ENCODE measurements around the gene SLC25A13. TPM values are rescaled to one million over a fixed set of nuclear protein-coding genes. Genes with fewer than 3 reads are reported as not detected.

Gene SLC25A13
- total and polyA plus RNA-seq, 9 of the 15 experiments (the other 6 are each of a cell fraction or from before 2014, with no cell fraction given), result 21.4 to 80.2 (median 58.7) TPM

GRCh38 chr7:96303105-96303685 is 18.7 kb downstream of the SLC25A13 start (continued):
- no peak for TF ChIP-seq CEBPZ (IDR thresholded peaks at IDR 0.05; ENCODE audit: borderline replicate concordance, low read depth, low read length)
- TF ChIP-seq VEZF1 (CRISPR knock-in tag; IDR thresholded peaks at IDR 0.05), result 0 out of 2 replicates have a peak, but pooled peaks have one; percentile 19
- TF ChIP-seq NFE2 (IDR thresholded peaks at IDR 0.05; ENCODE audit: low read depth), result peak; percentile 19; the same call in 1 of the 2 replicates
- TF ChIP-seq RCOR1 (IDR thresholded peaks at IDR 0.05; ENCODE audit: borderline replicate concordance in 1 of 2, low read depth in 2 of 2, low read length in 2 of 2), result peak in 1 of 2 experiments; percentile 79; a peak in 2 of 4 replicates
- peak; percentile 46 for TF ChIP-seq TEAD4 (IDR thresholded peaks at IDR 0.05; ENCODE audit: low read length)
- TF ChIP-seq TEAD4 (CRISPR knock-in tag; IDR thresholded peaks at IDR 0.05; ENCODE audit: borderline replicate concordance), result no peak
- 0 out of 2 replicates have a peak, but pooled peaks have one; percentile 42 for TF ChIP-seq MTA1 (IDR thresholded peaks at IDR 0.05; ENCODE audit: borderline replicate concordance)
- TF ChIP-seq PHF8 (IDR thresholded peaks at IDR 0.05; ENCODE audit: borderline replicate concordance, low read length), result no peak
- peak; percentile 76; the same call in 1 of the 2 replicates for TF ChIP-seq CTBP1 (IDR thresholded peaks at IDR 0.05; ENCODE audit: borderline replicate concordance)
- peak; percentile 39 for TF ChIP-seq TAL1 (IDR thresholded peaks at IDR 0.05)
- no peak for TF ChIP-seq NR2C1 (IDR thresholded peaks at IDR 0.05)
- TF ChIP-seq NR2C1 (tag; IDR thresholded peaks at IDR 0.05), result peak; percentile 36; the same call in 1 of the 2 replicates
- TF ChIP-seq PKNOX1 (IDR thresholded peaks at IDR 0.05), result peak; percentile 82
- peak; percentile 52; the same call in 1 of the 2 replicates for TF ChIP-seq SMARCC2 (IDR thresholded peaks at IDR 0.05; ENCODE audit: low read depth)
- 0 out of 2 replicates have a peak, but pooled peaks have one; percentile 33 for TF ChIP-seq GATA2 (CRISPR knock-in tag; IDR thresholded peaks at IDR 0.05)
- peak; percentile 84 for TF ChIP-seq HES1 (IDR thresholded peaks at IDR 0.05; ENCODE audit: low read depth)
- peak in 1 of 2 experiments; percentile 49; a peak in 1 of 4 replicates for TF ChIP-seq HDAC1 (IDR thresholded peaks at IDR 0.05)
- peak; percentile 62 to 74 for TF ChIP-seq KDM1A (IDR thresholded peaks at IDR 0.05)
- TF ChIP-seq CBX3 (IDR thresholded peaks at IDR 0.05; ENCODE audit: borderline replicate concordance in 1 of 2, low read length in 2 of 2), result 0 out of 3 replicates have a peak, but pooled peaks of 1 of the 2 experiments have one; percentile 48
- no peak for TF ChIP-seq MYC (IDR thresholded peaks at IDR 0.05; ENCODE audit: low read depth, low read length)
- no peak for TF ChIP-seq MYC (CRISPR knock-in tag; IDR thresholded peaks at IDR 0.05; ENCODE audit: borderline replicate concordance, low read depth)
- TF ChIP-seq CBFA2T3 (IDR thresholded peaks at IDR 0.05), result peak; percentile 67
- no peak for TF ChIP-seq ZNF217 (CRISPR knock-in tag; IDR thresholded peaks at IDR 0.05)
- TF ChIP-seq LCOR (CRISPR knock-in tag; IDR thresholded peaks at IDR 0.05), result peak; percentile 38; the same call in 1 of the 2 replicates

All from K562 (cell line).